ENCODE results near the gene RALGPS1. TPM values are rescaled to one million over a fixed set of nuclear protein-coding genes. Genes with fewer than 3 reads are reported as not detected.

The RALGPS1 gene
- total and polyA plus RNA-seq, 2 of the 13 experiments (the other 11 are each of a cell fraction or from before 2014, with no cell fraction given), result 3.7 to 6.5 TPM

- no peak for TF ChIP-seq TFE3 (CRISPR knock-in tag; IDR thresholded peaks at IDR 0.05)
- TF ChIP-seq NR2F6 (IDR thresholded peaks at IDR 0.05), result no peak
- TF ChIP-seq NR2F6 (CRISPR knock-in tag; IDR thresholded peaks at IDR 0.05), result no peak
- TF ChIP-seq HMGXB4 (CRISPR knock-in tag; IDR thresholded peaks at IDR 0.05; ENCODE audit: borderline replicate concordance in 1 of 2, low read depth in 1 of 2), result no peak
- TF ChIP-seq ZNF605 (CRISPR knock-in tag; IDR thresholded peaks at IDR 0.05), result no peak
- TF ChIP-seq AFF4 (CRISPR knock-in tag; IDR thresholded peaks at IDR 0.05), result no peak
- TF ChIP-seq PATZ1 (CRISPR knock-in tag; IDR thresholded peaks at IDR 0.05), result 0 out of 2 replicates have a peak, but pooled peaks have one; percentile 12
- TF ChIP-seq ZNF670 (CRISPR knock-in tag; IDR thresholded peaks at IDR 0.05; ENCODE audit: borderline replicate concordance), result no peak
- no peak for TF ChIP-seq ZNF576 (CRISPR knock-in tag; IDR thresholded peaks at IDR 0.05)
- TF ChIP-seq SRSF9 (IDR thresholded peaks at IDR 0.05; ENCODE audit: borderline replicate concordance, insufficient read depth, low read depth, low read length, poor library complexity, severe bottlenecking), result no peak
- no peak for TF ChIP-seq KAT8 (CRISPR knock-in tag; IDR thresholded peaks at IDR 0.05)
- no peak for TF ChIP-seq ZNF639 (CRISPR knock-in tag; conservative IDR thresholded peaks at IDR 0.05)
- TF ChIP-seq ZNF850 (CRISPR knock-in tag; conservative IDR thresholded peaks at IDR 0.05), result no peak
- TF ChIP-seq SALL2 (CRISPR knock-in tag; IDR thresholded peaks at IDR 0.05), result no peak
- no peak for TF ChIP-seq ARID3A (IDR thresholded peaks at IDR 0.05; ENCODE audit: low read depth, low read length)
These were observed 310.5 kb downstream of the RALGPS1 start (continued) for GRCh38 chr9:127224883-127225739.

Measured in HepG2 (cell line).